Vein endothelial cell (primary cell): ENCODE data around the gene CIDEC. TPM values are rescaled to one million over a fixed set of nuclear protein-coding genes. Genes with fewer than 3 reads are reported as not detected.

Experiments used
- small RNA-seq: library from RNA; depleted of rRNA; stranded (forward); fragments of <200 nt; gene quantifications from one replicate; pipeline ENCODE3, GENCODE V24; 2012
- total RNA-seq: library from RNA; depleted of rRNA; stranded (reverse); fragments of >200 nt; gene quantifications from 2 replicates; pipeline ENCODE4 v1.2.3, GENCODE V29; 2012

The CIDEC gene
- not detected in 2 replicates for total RNA-seq

GRCh38 chr3:9879830-9880549 lies at the start of gene CIDEC:
TSS of gene CIDEC (minus strand) at chr3:9880253. CDS start at chr3:9878486, 1,767 bp downstream.

GRCh38 chr3:9916734-9917680 lies 37.0 kb upstream of the CIDEC start, which contains the start of gene IL17RC:
TSS of gene IL17RC (plus strand) at chr3:9917098. CDS start at chr3:9917316, 218 bp downstream.

GRCh38 chr3:9902372-9903237 lies 22.6 kb upstream of the CIDEC start, which contains the start of gene IL17RE:
TSS of gene IL17RE (plus strand) at chr3:9902848. CDS start at chr3:9902933, 85 bp downstream.

GRCh38 chr3:9890249-9891071 lies 10.4 kb upstream of the CIDEC start, which contains the start of gene JAGN1:
TSS of gene JAGN1 (plus strand) at chr3:9890610. CDS start at chr3:9890723, 113 bp downstream.

GRCh38 chr3:9843715-9844438 lies 36.2 kb downstream of the CIDEC start, which contains the start of gene RPUSD3:
TSS of gene RPUSD3 (minus strand) at chr3:9844008. CDS start at chr3:9843990, 18 bp downstream.

Small RNAs within 50 kb of the gene (small RNA-seq; reads per million reads assigned to genes)
- gene RNU6-882P = not detected

Other genes with a start within 250 kb of the CIDEC start
- 59.8 and 61.4 TPM in 2 replicates for gene MTMR14, start 230.7 kb downstream of the CIDEC start, total RNA-seq
- not detected in 2 replicates for gene CPNE9, start 176.4 kb downstream of the CIDEC start, total RNA-seq
- gene BRPF1, start 148.5 kb downstream of the CIDEC start, total RNA-seq = 30.9 and 34.3 TPM in 2 replicates
- gene OGG1, start 130.3 kb downstream of the CIDEC start, total RNA-seq = 22.9 and 27.8 TPM in 2 replicates
- 23.2 and 25.2 TPM in 2 replicates for gene CAMK1, start 110.3 kb downstream of the CIDEC start, total RNA-seq
- 50.6 and 56.7 TPM in 2 replicates for gene TADA3, start 87.8 kb downstream of the CIDEC start, total RNA-seq
- 355 and 367 TPM in 2 replicates for gene ARPC4, start 87.2 kb downstream of the CIDEC start, total RNA-seq
- 21.8 and 26.1 TPM in 2 replicates for gene TTLL3, start 70.0 kb downstream of the CIDEC start, total RNA-seq
- 24.4 and 30.1 TPM in 2 replicates for gene RPUSD3, start 36.2 kb downstream of the CIDEC start, total RNA-seq
- 25.2 and 26.9 TPM in 2 replicates for gene JAGN1, start 10.4 kb upstream of the CIDEC start, total RNA-seq
- 0.33 and 0.57 TPM in 2 replicates for gene IL17RE, start 22.6 kb upstream of the CIDEC start, total RNA-seq
- 15.9 and 28.4 TPM in 2 replicates for gene IL17RC, start 36.8 kb upstream of the CIDEC start, total RNA-seq
- 19.1 and 25.2 TPM in 2 replicates for gene CRELD1, start 53.6 kb upstream of the CIDEC start, total RNA-seq
- gene PRRT3, start 72.2 kb upstream of the CIDEC start, total RNA-seq = 2.0 TPM in 2 replicates
- gene EMC3, start 106.6 kb upstream of the CIDEC start, total RNA-seq = 47.7 and 69.8 TPM in 2 replicates
- gene FANCD2, start 146.2 kb upstream of the CIDEC start, total RNA-seq = 14.4 and 29.4 TPM in 2 replicates
- gene FANCD2OS, start 228.0 kb upstream of the CIDEC start, total RNA-seq = not detected in 2 replicates
- gene BRK1, start 235.4 kb upstream of the CIDEC start, total RNA-seq = 136 and 167 TPM in 2 replicates